Caco-2 (cell line): Measurements from ENCODE around the gene ACSM6. TPM values are rescaled to one million over a fixed set of nuclear protein-coding genes. Genes with fewer than 3 reads are reported as not detected.

Source experiments
- Bru-seq: library from RNA; stranded (reverse); fragments of 400-500 nt; gene quantifications from one replicate; lab custom pipeline; 2021; lab: Mats Ljungman, UMichigan
- BruChase-seq, 2 experiments: library from RNA; stranded (reverse); fragments of 400-500 nt; gene quantifications; one replicate each; lab custom pipeline; 2021; lab: Mats Ljungman, UMichigan
- BruUV-seq: library from RNA; stranded (reverse); fragments of 400-500 nt; replicated peaks from 2 replicates; lab custom pipeline; 2021; lab: Mats Ljungman, UMichigan
- CTCF ChIA-PET: fragments of 300-600 bp; sonication (Branson Sonifier 250); formaldehyde crosslinking; loops from one replicate; lab custom pipeline; 2022; ENCODE audit warnings: antibody characterized with exemption; lab: Charles Lee
- POLR2A ChIA-PET: fragments of 300-600 bp; sonication (Branson Sonifier 250); formaldehyde crosslinking; loops from one replicate; lab custom pipeline; 2022; ENCODE audit warnings: antibody characterized with exemption; lab: Charles Lee
- DNase-seq, 2 experiments: peaks; one replicate each; pipeline versions ENCODE4 v3.0.0 to v3.0.0-alpha.2; 2020 to 2022
- H3K27me3 ChIP-seq: replicated peaks from 2 replicates; pipeline ENCODE4 v1.6.0; 2011; ENCODE audit warnings: low read length; ENCODE audit not compliant: control insufficient read depth, insufficient read depth
- H3K36me3 ChIP-seq: 2 replicates; pipeline ENCODE4 v1.5.1; 2011; ENCODE audit warnings: low read length; ENCODE audit not compliant: control insufficient read depth, insufficient read depth
- H3K4me1 ChIP-seq: fragments of 250-450 bp; sonication (Bioruptor Pico); 2 replicates; pipeline ENCODE4 v1.5.1; 2020; ENCODE audit warnings: mild to moderate bottlenecking
- H3K4me3 ChIP-seq: 2 replicates; pipeline ENCODE4 v1.5.1; 2011; ENCODE audit warnings: low read depth, mild to moderate bottlenecking, control low read depth, low read length
- H3K9me3 ChIP-seq: fragments of 250-450 bp; sonication (Bioruptor Pico); 2 replicates; pipeline ENCODE4 v1.5.1; 2020; ENCODE audit warnings: mild to moderate bottlenecking, moderate library complexity
- H3K27ac Mint-ChIP-seq: one replicate; pipeline ENCODE4 v1.8.0; 2022; ENCODE audit warnings: mixed read lengths; ENCODE audit not compliant: unreplicated experiment
- H3K27me3 Mint-ChIP-seq: one replicate; pipeline ENCODE4 v1.8.0; 2022; ENCODE audit warnings: mixed read lengths; ENCODE audit not compliant: insufficient read depth, unreplicated experiment
- H3K36me3 Mint-ChIP-seq: one replicate; pipeline ENCODE4 v1.8.0; 2022; ENCODE audit warnings: mild to moderate bottlenecking, mixed read lengths; ENCODE audit not compliant: insufficient read depth, unreplicated experiment
- H3K4me1 Mint-ChIP-seq: one replicate; pipeline ENCODE4 v1.8.0; 2022; ENCODE audit warnings: low read depth, mixed read lengths; ENCODE audit not compliant: unreplicated experiment
- H3K4me3 Mint-ChIP-seq: one replicate; pipeline ENCODE4 v1.8.0; 2022; ENCODE audit warnings: mild to moderate bottlenecking, moderate library complexity, mixed read lengths; ENCODE audit not compliant: unreplicated experiment
- H3K9me3 Mint-ChIP-seq: one replicate; pipeline ENCODE4 v1.8.0; 2022; ENCODE audit warnings: mixed read lengths; ENCODE audit not compliant: unreplicated experiment
- intact Hi-C: fragments of 100-400 bp; cut with micrococcal nuclease; formaldehyde crosslinking; loops from one replicate; pipeline ENCODE4 v1.10.0; 2022; ENCODE audit not compliant: unreplicated experiment
- long read RNA-seq: library from polyadenylated mRNA; stranded (forward); transcript quantifications from one replicate; pipeline ENCODE4 v2.0.0, GENCODE V29; 2022
- total RNA-seq: library from RNA; stranded (reverse); gene quantifications from 2 replicates; pipeline ENCODE4 v1.2.3, GENCODE V29; 2022
- TF ChIP-seq, protein P1 (sequence below), 2 experiments: fragments of 200-600 bp in 1 of 2; IDR thresholded peaks; 1 replicate in 1 of 2; 2 replicates in 1 of 2; pipeline versions ENCODE4 v1.5.1 to v1.8.0; 2011 to 2022; ENCODE audit warnings: antibody characterized with exemption in 1 of 2, control low read depth in 1 of 2, inconsistent platforms in 1 of 2, low read depth in 1 of 2, low read length in 1 of 2, mild to moderate bottlenecking in 1 of 2, moderate library complexity in 1 of 2; ENCODE audit not compliant: insufficient read depth in 1 of 2, severe bottlenecking in 1 of 2, unreplicated experiment in 1 of 2

The ACSM6 gene, protein sequence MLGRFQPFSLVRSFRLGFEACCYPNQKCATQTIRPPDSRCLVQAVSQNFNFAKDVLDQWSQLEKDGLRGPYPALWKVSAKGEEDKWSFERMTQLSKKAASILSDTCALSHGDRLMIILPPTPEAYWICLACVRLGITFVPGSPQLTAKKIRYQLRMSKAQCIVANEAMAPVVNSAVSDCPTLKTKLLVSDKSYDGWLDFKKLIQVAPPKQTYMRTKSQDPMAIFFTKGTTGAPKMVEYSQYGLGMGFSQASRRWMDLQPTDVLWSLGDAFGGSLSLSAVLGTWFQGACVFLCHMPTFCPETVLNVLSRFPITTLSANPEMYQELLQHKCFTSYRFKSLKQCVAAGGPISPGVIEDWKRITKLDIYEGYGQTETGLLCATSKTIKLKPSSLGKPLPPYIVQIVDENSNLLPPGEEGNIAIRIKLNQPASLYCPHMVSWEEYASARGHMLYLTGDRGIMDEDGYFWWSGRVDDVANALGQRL
- not detected in 2 replicates for total RNA-seq
- percentile 7 among the genes with signal in this experiment for Bru-seq, nascent RNA
- percentile 11 among the genes with signal in this experiment for BruChase-seq, experiment 1, labeled RNA remaining after a 2-hour chase
- percentile 16 among the genes with signal in this experiment for BruChase-seq, experiment 2, labeled RNA remaining after a 6-hour chase
- long read RNA-seq, partial matches to known transcripts = 0 of 2 reads
- long read RNA-seq, other reads (novel, unspliced or antisense) = 2 of 2 reads

DNA sequence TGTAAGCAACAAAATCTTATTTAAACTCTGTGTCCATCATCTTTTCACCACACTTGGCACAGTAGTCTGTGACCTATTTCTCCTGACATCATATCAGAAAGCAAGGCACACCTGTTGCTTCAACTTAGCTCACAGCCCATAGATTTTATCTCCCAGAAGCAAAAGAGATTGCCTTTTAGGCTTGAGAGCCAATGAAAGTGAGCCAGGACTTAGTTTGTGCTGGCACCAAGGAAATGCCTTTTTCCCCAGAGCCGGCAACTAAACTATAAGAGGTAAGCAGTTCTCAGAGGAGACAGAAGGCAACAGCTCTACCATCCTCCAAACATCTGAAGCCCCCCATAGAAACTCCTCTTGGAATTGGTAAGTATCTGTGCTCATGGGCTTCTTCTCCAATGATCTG, at the start of gene ACSM6:
Gene ACSM6, plus strand, starts transcription at position 295 of the 400 bp plus-strand sequence. CDS start 248 bp downstream, outside the sequence.
- POLR2A ChIA-PET = no interaction called here
- peak within 1 kb of the TSS; percentile 3 for H3K27ac Mint-ChIP-seq

DNA sequence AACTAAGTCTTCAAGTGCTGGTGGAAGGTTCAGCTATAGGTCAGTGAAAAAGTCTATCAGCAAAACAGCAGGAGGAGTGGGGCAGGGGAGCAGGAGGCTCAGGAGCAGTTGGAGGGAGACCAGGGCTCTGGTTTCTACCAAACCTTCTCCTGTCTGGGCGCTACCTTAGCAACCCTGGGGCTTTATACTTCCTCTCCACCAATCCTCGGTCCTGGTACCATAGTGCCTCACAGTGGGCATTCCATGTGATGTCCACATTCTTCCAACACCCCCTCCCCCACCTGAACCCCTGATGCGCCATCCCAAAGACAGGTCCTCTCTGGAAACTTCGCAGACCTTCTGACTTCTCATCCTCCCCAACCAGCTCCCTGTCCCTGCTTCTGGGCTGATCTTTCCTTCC, 25.3 kb upstream of the ACSM6 start:
- no peaks in the 10 kb centered on the region for H3K36me3 ChIP-seq
- ChIA-PET CTCF (interaction anchor here (0.6 kb wide), 1 partner anchor 229 kb away, joined by 4 read pairs; no protein-coding TSS in a partner anchor), POLR2A (no interaction called here)
- no peak overlapping the region for H3K27ac Mint-ChIP-seq
- H3K4me3 Mint-ChIP-seq = no peak overlapping the region
- 0 out of 2 replicates have a peak, but pooled peaks cover 7% of the 10 kb centered on the region for H3K4me1 ChIP-seq
- no peaks in the 10 kb centered on the region for H3K36me3 Mint-ChIP-seq
- intact Hi-C loops = no loop called here
- no peak overlapping the region for H3K4me3 ChIP-seq
- no peaks in the 10 kb centered on the region for H3K4me1 Mint-ChIP-seq
- peaks cover 3% of the 10 kb centered on the region; the same call in 1 of the 2 replicates for H3K9me3 ChIP-seq
- DNase-seq = no peak
- H3K27me3 Mint-ChIP-seq = no peaks in the 10 kb centered on the region
- H3K27me3 ChIP-seq = no peaks in the 10 kb centered on the region
- no TSS peak for BruUV-seq
- no peaks in the 10 kb centered on the region for H3K9me3 Mint-ChIP-seq
- TF ChIP-seq, protein P1, sequence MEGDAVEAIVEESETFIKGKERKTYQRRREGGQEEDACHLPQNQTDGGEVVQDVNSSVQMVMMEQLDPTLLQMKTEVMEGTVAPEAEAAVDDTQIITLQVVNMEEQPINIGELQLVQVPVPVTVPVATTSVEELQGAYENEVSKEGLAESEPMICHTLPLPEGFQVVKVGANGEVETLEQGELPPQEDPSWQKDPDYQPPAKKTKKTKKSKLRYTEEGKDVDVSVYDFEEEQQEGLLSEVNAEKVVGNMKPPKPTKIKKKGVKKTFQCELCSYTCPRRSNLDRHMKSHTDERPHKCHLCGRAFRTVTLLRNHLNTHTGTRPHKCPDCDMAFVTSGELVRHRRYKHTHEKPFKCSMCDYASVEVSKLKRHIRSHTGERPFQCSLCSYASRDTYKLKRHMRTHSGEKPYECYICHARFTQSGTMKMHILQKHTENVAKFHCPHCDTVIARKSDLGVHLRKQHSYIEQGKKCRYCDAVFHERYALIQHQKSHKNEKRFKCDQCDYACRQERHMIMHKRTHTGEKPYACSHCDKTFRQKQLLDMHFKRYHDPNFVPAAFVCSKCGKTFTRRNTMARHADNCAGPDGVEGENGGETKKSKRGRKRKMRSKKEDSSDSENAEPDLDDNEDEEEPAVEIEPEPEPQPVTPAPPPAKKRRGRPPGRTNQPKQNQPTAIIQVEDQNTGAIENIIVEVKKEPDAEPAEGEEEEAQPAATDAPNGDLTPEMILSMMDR (IDR thresholded peaks at IDR 0.05; ENCODE audit: insufficient read depth in 1 of 2, low read depth in 1 of 2, low read length in 1 of 2, severe bottlenecking in 1 of 2, unreplicated experiment in 1 of 2) = no peak

More for the DNA sequence above, at the start of gene ACSM6:
- peaks cover 14% of the 10 kb centered on the region for H3K4me1 Mint-ChIP-seq
- intact Hi-C loops = no loop called here
- BruUV-seq = no TSS peak
- H3K4me3 Mint-ChIP-seq = no peak within 1 kb of the TSS
- Histone ChIP-seq H3K9me3 (no peaks in the 10 kb centered on the region), H3K36me3 (no peaks in the 10 kb centered on the region), H3K27me3 (no peaks in the 10 kb centered on the region), H3K4me1 (peaks cover 12% of the 10 kb centered on the region), H3K4me3 (no peak within 1 kb of the TSS)
- no peaks in the 10 kb centered on the region for H3K36me3 Mint-ChIP-seq
- no peak for DNase-seq
- TF ChIP-seq, protein P1 (IDR thresholded peaks at IDR 0.05; ENCODE audit: insufficient read depth in 1 of 2, low read depth in 1 of 2, low read length in 1 of 2, severe bottlenecking in 1 of 2, unreplicated experiment in 1 of 2) = no peak
- no peaks in the 10 kb centered on the region for H3K9me3 Mint-ChIP-seq
- CTCF ChIA-PET = interaction anchor here (1.0 kb wide), 1 partner anchor 500 kb away, joined by 3 read pairs; the partner anchor contains the start of gene TCTN3
- H3K27me3 Mint-ChIP-seq = no peaks in the 10 kb centered on the region

DNA sequence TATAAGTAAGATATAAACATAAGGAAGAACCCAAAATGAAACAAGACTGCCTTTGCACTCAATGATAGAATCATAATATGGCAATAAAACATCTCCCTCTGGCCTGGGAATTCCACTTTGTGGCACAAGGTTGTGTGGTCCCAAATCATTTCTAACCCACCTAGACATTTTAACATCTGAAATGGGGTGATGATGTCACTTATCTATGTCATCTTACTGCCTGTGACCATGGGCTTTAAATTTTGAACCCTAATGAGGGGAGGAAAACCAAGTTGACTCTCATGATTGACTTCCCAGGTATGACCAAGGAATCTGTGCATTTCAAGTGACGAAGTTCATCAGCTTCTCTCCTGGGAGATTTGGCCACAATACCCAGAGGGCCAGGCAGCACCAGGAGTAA, 24.5 kb upstream of the ACSM6 start:
- intact Hi-C loops = no loop called here
- Histone ChIP-seq H3K4me1 (0 out of 2 replicates have a peak, but pooled peaks cover 7% of the 10 kb centered on the region), H3K36me3 (no peaks in the 10 kb centered on the region), H3K9me3 (peaks cover 3% of the 10 kb centered on the region; the same call in 1 of the 2 replicates), H3K27me3 (no peaks in the 10 kb centered on the region), H3K4me3 (no peak overlapping the region)
- Mint-ChIP-seq H3K27ac (no peak overlapping the region), H3K36me3 (no peaks in the 10 kb centered on the region), H3K27me3 (no peaks in the 10 kb centered on the region), H3K4me3 (no peak overlapping the region), H3K9me3 (no peaks in the 10 kb centered on the region), H3K4me1 (no peaks in the 10 kb centered on the region)
- POLR2A ChIA-PET = no interaction called here
- no TSS peak for BruUV-seq
- no peak for DNase-seq
- TF ChIP-seq, protein P1 (IDR thresholded peaks at IDR 0.05; ENCODE audit: insufficient read depth in 1 of 2, low read depth in 1 of 2, low read length in 1 of 2, severe bottlenecking in 1 of 2, unreplicated experiment in 1 of 2) = no peak
- CTCF ChIA-PET = no interaction called here
